T-cell (primary cell): ENCODE measurements around the gene SMAD6. TPM values are rescaled to one million over a fixed set of nuclear protein-coding genes. Genes with fewer than 3 reads are reported as not detected.

ENCODE experiments used
- ATAC-seq, 4 experiments: fragments of 200-7000 bp in 3 of 4; fragments of 150-1000 bp in 1 of 4; cut with Tn5 transposase; replicated peaks in 1 of 4; 1 replicate in 3 of 4; 2 replicates in 1 of 4; pipeline ENCODE4 v1.10.0; 2021; ENCODE audit warnings: moderate library complexity in 3 of 4, mild to moderate bottlenecking in 2 of 4, moderate number of reproducible peaks in 1 of 4
- CTCF ChIA-PET, 2 donors: fragments of 300-600 bp; sonication (Branson Sonifier 250); formaldehyde crosslinking; loops; one replicate each; lab custom pipeline; 2022; ENCODE audit warnings: antibody characterized with exemption in 2 of 2; lab: Charles Lee
- POLR2A ChIA-PET, 2 donors: fragments of 300-600 bp; sonication (Branson Sonifier 250); formaldehyde crosslinking; loops; one replicate each; lab custom pipeline; 2022; ENCODE audit warnings: antibody characterized with exemption in 2 of 2; lab: Charles Lee
- DNase-seq, 35 experiments: peaks; one replicate each; pipeline versions ENCODE4 v3.0.0 to v3.0.0-alpha.2; 2013 to 2023
- H3K27ac ChIP-seq: one replicate; pipeline ENCODE4 v1.5.1; 2013; ENCODE audit warnings: low read length
- H3K27me3 ChIP-seq, 2 experiments: replicated peaks in 1 of 2; 1 replicate in 1 of 2; 2 replicates in 1 of 2; pipeline versions ENCODE4 v1.6.1 to v1.7.0; 2013; ENCODE audit warnings: low read length in 1 of 2, mixed read lengths in 1 of 2; ENCODE audit not compliant: control insufficient read depth in 2 of 2, insufficient read depth in 2 of 2; ENCODE audit errors: extremely low read depth in 1 of 2
- H3K36me3 ChIP-seq, 2 donors: 1 replicate in 1 of 2; 2 replicates in 1 of 2; pipeline versions ENCODE4 v1.6.1 to v1.7.0; 2013; ENCODE audit warnings: low read length in 1 of 2; ENCODE audit not compliant: control insufficient read depth in 2 of 2, insufficient read depth in 1 of 2; ENCODE audit errors: extremely low read depth in 1 of 2
- H3K4me1 ChIP-seq, 2 experiments: 1 replicate in 1 of 2; 2 replicates in 1 of 2; pipeline versions ENCODE4 v1.6.1 to v1.7.0; 2013; ENCODE audit warnings: low read length in 2 of 2, mixed read lengths in 1 of 2; ENCODE audit not compliant: insufficient read depth in 2 of 2, control insufficient read depth in 1 of 2; ENCODE audit errors: extremely low read depth in 1 of 2
- H3K4me3 ChIP-seq, 2 donors: 1 replicate in 1 of 2; 2 replicates in 1 of 2; pipeline versions ENCODE4 v1.5.1 to v1.7.0; 2013; ENCODE audit warnings: mild to moderate bottlenecking in 2 of 2, low read length in 1 of 2, moderate library complexity in 1 of 2; ENCODE audit not compliant: control insufficient read depth in 1 of 2; ENCODE audit errors: extremely low read depth in 1 of 2
- H3K9me3 ChIP-seq: 2 replicates; pipeline ENCODE4 v1.7.0; 2013
- H3K27ac Mint-ChIP-seq, 2 donors: one replicate each; pipeline ENCODE4 v1.8.0; 2020 to 2021; ENCODE audit warnings: mild to moderate bottlenecking in 2 of 2, mixed read lengths in 2 of 2
- H3K27me3 Mint-ChIP-seq, 2 donors: one replicate each; pipeline ENCODE4 v1.8.0; 2021 to 2022; ENCODE audit warnings: mixed read lengths in 2 of 2
- H3K36me3 Mint-ChIP-seq: one replicate; pipeline ENCODE4 v1.8.0; 2021; ENCODE audit warnings: mixed read lengths
- H3K4me1 Mint-ChIP-seq, 3 donors: one replicate each; pipeline ENCODE4 v1.8.0; 2020 to 2022; ENCODE audit warnings: mixed read lengths in 3 of 3, mild to moderate bottlenecking in 1 of 3
- H3K4me3 Mint-ChIP-seq, 3 donors: one replicate each; pipeline ENCODE4 v1.8.0; 2020 to 2022; ENCODE audit warnings: mild to moderate bottlenecking in 3 of 3, mixed read lengths in 3 of 3, moderate library complexity in 3 of 3
- H3K9me3 Mint-ChIP-seq, 3 donors: one replicate each; pipeline ENCODE4 v1.8.0; 2020 to 2022; ENCODE audit warnings: mixed read lengths in 3 of 3
- WGBS: methylation state at CpG from one replicate; pipeline ENCODE4 v1.1.5; 2013; ENCODE audit warnings: missing lambda C conversion rate; ENCODE audit not compliant: insufficient coverage; 5-methylcytosine and 5-hydroxymethylcytosine counted together
- total RNA-seq, 35 experiments: library from RNA in 6 of 35; stranded (reverse) in 6 of 35; fragments of 120-200 nt in 1 of 35; gene quantifications; one replicate each; pipeline versions ENCODE4 v1.2.1 to v1.2.4 and lab custom pipeline; 2013 to 2026

Gene SMAD6
- total RNA-seq, 5 donors from 2014 or later (not counting 1 experiment from before 2014, with no cell fraction given), result 0.13 to 0.55 (median 0.33) TPM

GRCh38 chr15:66739287-66739686, 37.3 kb downstream of the SMAD6 start:
- Mint-ChIP-seq H3K4me3 (no peak overlapping the region), H3K4me1 (no peaks in the 10 kb centered on the region), H3K9me3 (no peaks in the 10 kb centered on the region), H3K27me3 (peaks cover 0 to 5% of the 10 kb centered on the region in 2 donors), H3K36me3 (no peaks in the 10 kb centered on the region), H3K27ac (no peak overlapping the region)
- peaks cover 0 to 11% of the 10 kb centered on the region in 2 experiments for H3K27me3 ChIP-seq
- no peaks in the 10 kb centered on the region for H3K9me3 ChIP-seq
- no peak overlapping the region for H3K27ac ChIP-seq
- no peaks in the 10 kb centered on the region for H3K4me1 ChIP-seq
- ChIA-PET POLR2A (interaction anchor here in 1 of 2 donors (0.7 kb wide), 1 partner anchor 1142 kb away, joined by 4 read pairs; no protein-coding TSS in a partner anchor), CTCF (no interaction called here)
- DNase-seq (no peak), ATAC-seq (no peak)
- WGBS, result 68% methylated on average over 3 of the region's 6 CpGs
- no peaks in the 10 kb centered on the region for H3K36me3 ChIP-seq
- H3K4me3 ChIP-seq, result no peak overlapping the region

GRCh38 chr15:66740802-66741201, 38.8 kb downstream of the SMAD6 start:
- H3K9me3 Mint-ChIP-seq, result no peaks in the 10 kb centered on the region
- H3K4me3 Mint-ChIP-seq, result no peak overlapping the region
- no peak overlapping the region for H3K4me3 ChIP-seq
- H3K27ac Mint-ChIP-seq, result no peak overlapping the region
- ATAC-seq (no peak), DNase-seq (no peak)
- no peaks in the 10 kb centered on the region for H3K4me1 ChIP-seq
- H3K4me1 Mint-ChIP-seq, result no peaks in the 10 kb centered on the region
- no peaks in the 10 kb centered on the region for H3K36me3 Mint-ChIP-seq
- H3K27me3 Mint-ChIP-seq, result peaks cover 0 to 8% of the 10 kb centered on the region in 2 donors
- no peak overlapping the region for H3K27ac ChIP-seq
- no peaks in the 10 kb centered on the region for H3K36me3 ChIP-seq
- peaks cover 0 to 10% of the 10 kb centered on the region in 2 experiments for H3K27me3 ChIP-seq
- ChIA-PET CTCF (no interaction called here), POLR2A (no interaction called here)
- no peaks in the 10 kb centered on the region for H3K9me3 ChIP-seq
- 83% methylated on average over 2 of the region's 8 CpGs for WGBS

- Histone ChIP-seq H3K9me3 (no peaks in the 10 kb centered on the region), H3K27ac (no peak overlapping the region), H3K4me1 (no peaks in the 10 kb centered on the region), H3K36me3 (no peaks in the 10 kb centered on the region), H3K27me3 (peaks cover 0 to 14% of the 10 kb centered on the region in 2 experiments), H3K4me3 (no peak overlapping the region)
- ATAC-seq, result no peak
- Mint-ChIP-seq H3K27me3 (peaks cover 0 to 8% of the 10 kb centered on the region in 2 donors), H3K9me3 (no peaks in the 10 kb centered on the region), H3K36me3 (no peaks in the 10 kb centered on the region), H3K4me1 (no peaks in the 10 kb centered on the region), H3K27ac (no peak overlapping the region), H3K4me3 (no peak overlapping the region)
- 94% methylated on average over 2 of the region's 5 CpGs for WGBS
- POLR2A ChIA-PET, result no interaction called here
- no peak for DNase-seq
- CTCF ChIA-PET, result no interaction called here
These were observed 39.6 kb downstream of the SMAD6 start for GRCh38 chr15:66741646-66742045.

GRCh38 chr15:66742286-66742685, 40.2 kb downstream of the SMAD6 start:
- H3K9me3 Mint-ChIP-seq, result no peaks in the 10 kb centered on the region
- Histone ChIP-seq H3K9me3 (no peaks in the 10 kb centered on the region), H3K27ac (no peak overlapping the region), H3K27me3 (peaks cover 0 to 14% of the 10 kb centered on the region in 2 experiments), H3K4me3 (no peak overlapping the region), H3K4me1 (no peaks in the 10 kb centered on the region), H3K36me3 (no peaks in the 10 kb centered on the region)
- no peaks in the 10 kb centered on the region for H3K4me1 Mint-ChIP-seq
- peaks cover 0 to 8% of the 10 kb centered on the region in 2 donors for H3K27me3 Mint-ChIP-seq
- H3K36me3 Mint-ChIP-seq, result no peaks in the 10 kb centered on the region
- ATAC-seq (no peak), DNase-seq (no peak)
- ChIA-PET CTCF (no interaction called here), POLR2A (no interaction called here)
- 93% methylated on average over 4 of the region's 6 CpGs for WGBS
- no peak overlapping the region for H3K27ac Mint-ChIP-seq
- no peak overlapping the region for H3K4me3 Mint-ChIP-seq

- H3K4me1 ChIP-seq, result no peaks in the 10 kb centered on the region
- Mint-ChIP-seq H3K4me1 (no peaks in the 10 kb centered on the region), H3K9me3 (no peaks in the 10 kb centered on the region), H3K36me3 (no peaks in the 10 kb centered on the region), H3K27me3 (peaks cover 0 to 5% of the 10 kb centered on the region in 2 donors), H3K4me3 (no peak overlapping the region), H3K27ac (no peak overlapping the region)
- no peak overlapping the region for H3K27ac ChIP-seq
- DNase-seq, result no peak
- H3K36me3 ChIP-seq, result no peaks in the 10 kb centered on the region
- no peaks in the 10 kb centered on the region for H3K9me3 ChIP-seq
- H3K4me3 ChIP-seq, result no peak overlapping the region
- ChIA-PET POLR2A (no interaction called here), CTCF (no interaction called here)
- H3K27me3 ChIP-seq, result peaks cover 0 to 14% of the 10 kb centered on the region in 2 experiments
- no peak for ATAC-seq
- 40% methylated on average over 1 of the region's 5 CpGs for WGBS
These were observed 41.2 kb downstream of the SMAD6 start for GRCh38 chr15:66743204-66743603.

GRCh38 chr15:66743703-66744536, 41.9 kb downstream of the SMAD6 start:
- H3K27ac Mint-ChIP-seq, result no peak overlapping the region
- H3K9me3 Mint-ChIP-seq, result no peaks in the 10 kb centered on the region

More at GRCh38 chr15:66743703-66744536, 41.9 kb downstream of the SMAD6 start:
- Histone ChIP-seq H3K27ac (no peak overlapping the region), H3K4me1 (no peaks in the 10 kb centered on the region), H3K9me3 (no peaks in the 10 kb centered on the region), H3K4me3 (no peak overlapping the region), H3K36me3 (no peaks in the 10 kb centered on the region), H3K27me3 (peaks cover 0 to 14% of the 10 kb centered on the region in 2 experiments)
- CTCF ChIA-PET, result no interaction called here
- WGBS, result 64% methylated on average over 5 of the region's 15 CpGs
- Mint-ChIP-seq H3K27me3 (peaks cover 0 to 5% of the 10 kb centered on the region in 2 donors), H3K36me3 (no peaks in the 10 kb centered on the region), H3K4me3 (no peak overlapping the region), H3K4me1 (no peaks in the 10 kb centered on the region)
- DNase-seq (no peak), ATAC-seq (no peak)
- POLR2A ChIA-PET, result no interaction called here
